ENCODE measurements around the gene RPP14.
"Not testable (repeated sequence)": the region's sequence is repeated elsewhere in the genome, so short reads cannot be mapped to it uniquely, and the experiment has no call there.

RPP14 gene

GRCh38 chr3:58331593-58332152, 25.6 kb downstream of the RPP14 start:
- DNase-seq (ENCODE audit: low spot score): no peak

GRCh38 chr3:58332575-58333188, 26.6 kb downstream of the RPP14 start, which contains the start of gene PXK:
TSS of gene PXK (plus strand) at chr3:58332892. CDS start at chr3:58332989, 97 bp downstream.
- DNase-seq (ENCODE audit: low spot score): peak; percentile 80

- peak; percentile 59 for DNase-seq (ENCODE audit: low spot score)
Observed at GRCh38 chr3:58333206-58334012, 27.4 kb downstream of the RPP14 start.

- DNase-seq (ENCODE audit: low spot score): no peak
Observed at GRCh38 chr3:58334013-58334321, 27.9 kb downstream of the RPP14 start.

GRCh38 chr3:58334506-58334884, 28.4 kb downstream of the RPP14 start:
- DNase-seq (ENCODE audit: low spot score): no peak

- DNase-seq (ENCODE audit: low spot score): no peak
Observed at GRCh38 chr3:58335652-58335947, 29.6 kb downstream of the RPP14 start.

- DNase-seq (ENCODE audit: low spot score): no peak
Observed at GRCh38 chr3:58336135-58336882, 30.3 kb downstream of the RPP14 start.

GRCh38 chr3:58337190-58337589, 31.1 kb downstream of the RPP14 start:
- no peak for DNase-seq (ENCODE audit: low spot score)

- not testable (repeated sequence) for DNase-seq (ENCODE audit: low spot score)
Observed at GRCh38 chr3:58339146-58339545, 33.1 kb downstream of the RPP14 start.

GRCh38 chr3:58340594-58341244, 34.7 kb downstream of the RPP14 start:
- DNase-seq (ENCODE audit: low spot score): no peak

- DNase-seq (ENCODE audit: low spot score): no peak
Observed at GRCh38 chr3:58341376-58341775, 35.3 kb downstream of the RPP14 start.

GRCh38 chr3:58342676-58343075, 36.6 kb downstream of the RPP14 start:
- no peak for DNase-seq (ENCODE audit: low spot score)

GRCh38 chr3:58345457-58345856, 39.4 kb downstream of the RPP14 start:
- no peak for DNase-seq (ENCODE audit: low spot score)

- DNase-seq (ENCODE audit: low spot score): no peak
Observed at GRCh38 chr3:58346368-58346767, 40.3 kb downstream of the RPP14 start.

- no peak for DNase-seq (ENCODE audit: low spot score)
Observed at GRCh38 chr3:58347984-58348383, 41.9 kb downstream of the RPP14 start.

- peak; percentile 59 for DNase-seq (ENCODE audit: low spot score)
Observed at GRCh38 chr3:58349792-58350626, 44.0 kb downstream of the RPP14 start.

- DNase-seq (ENCODE audit: low spot score): no peak
Observed at GRCh38 chr3:58350627-58351013, 44.6 kb downstream of the RPP14 start.

- DNase-seq (ENCODE audit: low spot score): no peak
Observed at GRCh38 chr3:58351920-58352319, 45.9 kb downstream of the RPP14 start.

GRCh38 chr3:58352626-58353025, 46.6 kb downstream of the RPP14 start:
- no peak for DNase-seq (ENCODE audit: low spot score)

GRCh38 chr3:58353722-58354553, 47.9 kb downstream of the RPP14 start:
- peak; percentile 24 for DNase-seq (ENCODE audit: low spot score)

GRCh38 chr3:58355179-58355578, 49.1 kb downstream of the RPP14 start:
- DNase-seq (ENCODE audit: low spot score): peak; percentile 68
